ENCODE data around the gene BCL2L11.

BCL2L11 gene

GRCh38 chr2:111182740-111183139 is 62.0 kb downstream of the BCL2L11 start:
- TF ChIP-seq CTCF (IDR thresholded peaks at IDR 0.05; ENCODE audit: extremely low read depth, insufficient read depth, missing control alignments): no peak
- in situ Hi-C loops (cut with MboI; ENCODE audit: low pct_unique_long_range_greater_than_20kb, low sequenced_read_pairs, unreplicated experiment): no loop called here
- DNase-seq (ENCODE audit: low spot score): no peak

GRCh38 chr2:111184725-111185310 is 64.1 kb downstream of the BCL2L11 start:
- in situ Hi-C loops (cut with MboI; ENCODE audit: low pct_unique_long_range_greater_than_20kb, low sequenced_read_pairs, unreplicated experiment): no loop called here
- no peak for TF ChIP-seq CTCF (IDR thresholded peaks at IDR 0.05; ENCODE audit: extremely low read depth, insufficient read depth, missing control alignments)
- no peak for DNase-seq (ENCODE audit: low spot score)

GRCh38 chr2:111185361-111186022 is 64.8 kb downstream of the BCL2L11 start:
- in situ Hi-C loops (cut with MboI; ENCODE audit: low pct_unique_long_range_greater_than_20kb, low sequenced_read_pairs, unreplicated experiment): no loop called here
- no peak for DNase-seq (ENCODE audit: low spot score)
- no peak for TF ChIP-seq CTCF (IDR thresholded peaks at IDR 0.05; ENCODE audit: extremely low read depth, insufficient read depth, missing control alignments)

- in situ Hi-C loops (cut with MboI; ENCODE audit: low pct_unique_long_range_greater_than_20kb, low sequenced_read_pairs, unreplicated experiment): no loop called here
- DNase-seq (ENCODE audit: low spot score): no peak
- TF ChIP-seq CTCF (IDR thresholded peaks at IDR 0.05; ENCODE audit: extremely low read depth, insufficient read depth, missing control alignments): no peak
These were observed 65.5 kb downstream of the BCL2L11 start for GRCh38 chr2:111186121-111186715.

- in situ Hi-C loops (cut with MboI; ENCODE audit: low pct_unique_long_range_greater_than_20kb, low sequenced_read_pairs, unreplicated experiment): no loop called here
- DNase-seq (ENCODE audit: low spot score): no peak
- no peak for TF ChIP-seq CTCF (IDR thresholded peaks at IDR 0.05; ENCODE audit: extremely low read depth, insufficient read depth, missing control alignments)
These were observed 66.2 kb downstream of the BCL2L11 start for GRCh38 chr2:111186933-111187332.

- in situ Hi-C loops (cut with MboI; ENCODE audit: low pct_unique_long_range_greater_than_20kb, low sequenced_read_pairs, unreplicated experiment): no loop called here
- TF ChIP-seq CTCF (IDR thresholded peaks at IDR 0.05; ENCODE audit: extremely low read depth, insufficient read depth, missing control alignments): no peak
- no peak for DNase-seq (ENCODE audit: low spot score)
These were observed 68.0 kb downstream of the BCL2L11 start for GRCh38 chr2:111188681-111189080.
